Neuron (in vitro differentiated cells): ENCODE measurements around the gene VTCN1.
"Not testable (repeated sequence)": the region's sequence is repeated elsewhere in the genome, so short reads cannot be mapped to it uniquely, and the experiment has no call there.

Experiments
- H2AFZ ChIP-seq: one replicate; pipeline ENCODE4 v1.6.1; 2013; ENCODE audit warnings: low read depth, mild to moderate bottlenecking, inconsistent platforms, low read length, moderate library complexity
- H3K27me3 ChIP-seq: one replicate; pipeline ENCODE4 v1.6.1; 2013; ENCODE audit warnings: low read length; ENCODE audit not compliant: insufficient read depth
- H3K36me3 ChIP-seq: one replicate; pipeline ENCODE4 v1.6.1; 2013; ENCODE audit warnings: low read length; ENCODE audit not compliant: insufficient read depth
- H3K4me1 ChIP-seq: one replicate; pipeline ENCODE4 v1.6.1; 2013; ENCODE audit warnings: low read length; ENCODE audit not compliant: insufficient read depth
- H3K4me3 ChIP-seq: 2 replicates; pipeline ENCODE4 v1.5.1; 2013; ENCODE audit warnings: mild to moderate bottlenecking, low read length, moderate library complexity
- H3K9me3 ChIP-seq: one replicate; pipeline ENCODE4 v1.6.1; 2013; ENCODE audit warnings: low read length

Gene VTCN1

DNA sequence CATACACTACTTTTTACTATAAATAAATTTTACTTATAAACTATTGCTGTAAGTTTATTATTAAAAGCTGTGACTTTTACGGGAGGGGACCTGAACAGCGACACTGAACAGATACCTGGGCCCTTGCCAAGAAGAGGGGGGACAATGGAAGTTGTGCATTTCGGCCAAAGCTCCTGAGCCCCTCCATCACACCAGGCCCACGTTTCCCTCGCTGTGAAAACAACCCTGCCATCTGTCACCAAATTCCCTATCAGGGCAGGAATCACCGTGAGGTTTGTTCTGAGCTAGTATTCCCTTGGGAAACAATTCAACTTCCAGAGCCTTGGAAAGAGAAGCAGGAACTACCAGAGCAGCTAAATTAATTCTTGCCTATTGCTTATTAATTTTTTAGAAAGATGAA lies 37.0 kb downstream of the VTCN1 start:
- no peaks in the 10 kb centered on the region for H3K9me3 ChIP-seq
- no peak overlapping the region for H2AFZ ChIP-seq
- H3K27me3 ChIP-seq = no peaks in the 10 kb centered on the region
- no peak overlapping the region for H3K4me3 ChIP-seq
- H3K4me1 ChIP-seq = peaks cover 35% of the 10 kb centered on the region
- no peaks in the 10 kb centered on the region for H3K36me3 ChIP-seq

DNA sequence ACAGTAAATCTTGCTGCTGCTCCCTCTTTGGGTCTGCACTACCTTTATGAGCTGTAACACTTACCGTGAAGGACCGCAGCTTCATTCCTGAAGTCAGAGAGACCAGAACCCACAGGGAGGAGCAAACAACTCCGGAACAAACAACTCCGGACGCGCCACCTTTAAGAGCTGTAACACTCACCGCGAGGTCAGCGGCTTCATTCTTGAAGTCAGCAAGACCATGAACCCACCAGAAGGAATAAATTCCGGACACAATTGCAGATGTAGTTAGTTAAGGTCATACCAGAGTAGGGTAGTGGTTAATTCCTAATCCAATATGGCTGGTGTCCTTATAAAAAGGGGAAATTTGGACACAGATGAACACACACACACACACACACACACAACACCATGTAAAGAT lies 37.7 kb downstream of the VTCN1 start:
- H2AFZ ChIP-seq = no peak overlapping the region
- no peak overlapping the region for H3K4me3 ChIP-seq
- H3K9me3 ChIP-seq = no peaks in the 10 kb centered on the region
- H3K4me1 ChIP-seq = peaks cover 34% of the 10 kb centered on the region
- H3K36me3 ChIP-seq = no peaks in the 10 kb centered on the region
- no peaks in the 10 kb centered on the region for H3K27me3 ChIP-seq

DNA sequence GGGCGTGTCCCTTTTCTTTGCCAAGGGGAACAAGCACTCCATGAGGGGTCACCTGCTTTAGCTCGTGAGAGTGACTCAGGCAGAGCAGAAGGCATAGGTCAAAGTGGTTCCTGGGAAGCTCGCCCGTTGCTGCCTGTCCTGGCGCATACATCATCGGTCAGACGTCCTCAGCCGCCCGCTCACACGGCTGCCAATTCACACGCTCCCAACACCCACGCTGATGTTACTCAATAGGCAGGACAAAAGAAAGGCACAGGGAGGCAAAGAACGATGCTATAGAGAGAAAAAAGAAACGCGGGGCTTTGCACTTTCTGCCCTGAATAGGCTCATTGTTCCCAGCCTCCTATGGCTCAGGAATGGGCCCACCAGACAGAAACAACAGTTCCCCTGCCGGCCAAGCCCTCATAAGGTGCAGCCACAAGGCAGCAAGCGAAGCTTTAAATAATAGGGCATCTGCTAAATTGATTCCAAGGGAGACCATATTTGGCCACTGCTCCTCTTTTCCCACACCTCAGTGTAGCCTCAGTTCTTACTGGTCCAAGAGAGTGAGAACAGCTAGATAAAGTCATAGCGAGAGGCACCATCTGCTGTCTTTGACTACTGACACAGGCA lies 38.7 kb downstream of the VTCN1 start:
- H3K9me3 ChIP-seq = no peaks in the 10 kb centered on the region
- no peaks in the 10 kb centered on the region for H3K36me3 ChIP-seq
- peak overlapping the region; percentile 1 for H3K4me3 ChIP-seq
- H3K27me3 ChIP-seq = no peaks in the 10 kb centered on the region
- peak overlapping the region; percentile 6 for H2AFZ ChIP-seq
- peaks cover 34% of the 10 kb centered on the region for H3K4me1 ChIP-seq

DNA sequence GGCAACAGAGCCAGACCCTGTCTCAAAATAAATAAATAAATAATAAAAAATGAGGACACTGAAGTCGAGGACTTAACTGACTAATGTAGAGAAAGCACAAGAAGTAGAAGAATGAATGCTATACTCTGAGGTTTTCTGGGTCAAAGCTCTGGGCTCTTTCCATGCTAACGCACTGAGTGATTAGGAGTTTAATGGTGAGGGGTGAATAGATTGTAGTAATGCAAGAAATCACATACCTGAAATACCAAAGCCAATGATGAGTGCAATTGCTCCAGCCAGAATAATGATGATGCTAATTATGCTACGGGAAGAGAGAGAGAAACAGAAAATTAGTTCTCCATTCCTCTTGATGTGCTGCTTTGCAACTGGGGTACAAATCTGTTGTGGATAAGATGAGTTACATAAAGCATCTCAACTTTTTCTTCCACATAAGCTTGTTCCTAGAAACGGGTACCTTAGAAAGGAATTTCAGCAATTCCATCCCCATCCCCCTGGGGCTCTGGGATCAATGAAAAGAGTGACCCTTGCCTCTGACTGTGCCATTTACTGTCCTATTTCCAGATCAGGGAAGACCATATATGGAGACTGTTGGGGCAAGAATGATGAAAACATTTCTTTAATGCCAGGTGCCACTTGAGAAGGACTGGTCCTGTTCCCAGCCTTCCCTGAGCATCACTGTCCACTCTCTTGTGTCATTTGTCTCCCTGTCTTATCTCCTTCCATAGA lies 40.7 kb downstream of the VTCN1 start:
- Histone ChIP-seq H2AFZ (no peak overlapping the region), H3K27me3 (no peaks in the 10 kb centered on the region), H3K36me3 (no peaks in the 10 kb centered on the region), H3K9me3 (no peaks in the 10 kb centered on the region), H3K4me1 (peaks cover 34% of the 10 kb centered on the region), H3K4me3 (no peak overlapping the region)

DNA sequence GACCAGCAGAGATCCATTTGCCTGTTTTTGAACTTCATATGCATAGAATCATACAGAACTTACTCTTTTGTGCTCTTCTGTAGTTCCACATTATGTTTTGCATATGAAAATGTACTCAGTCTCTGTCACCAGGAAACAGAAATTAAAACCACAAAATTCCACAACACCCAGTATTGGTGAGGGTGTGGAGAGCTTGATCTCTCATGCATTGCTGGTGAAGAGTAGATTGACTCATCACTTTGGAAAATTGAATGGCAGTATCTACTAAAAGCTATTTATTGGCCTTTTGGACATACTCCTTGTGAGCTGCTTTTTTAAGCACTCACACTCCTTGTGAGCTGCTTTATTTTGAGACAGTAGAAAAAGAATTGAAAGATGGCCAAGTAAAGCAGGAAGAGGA lies 43.3 kb downstream of the VTCN1 start:
- Histone ChIP-seq H3K27me3 (no peaks in the 10 kb centered on the region), H3K9me3 (no peaks in the 10 kb centered on the region), H3K36me3 (no peaks in the 10 kb centered on the region), H2AFZ (no peak overlapping the region), H3K4me1 (peaks cover 20% of the 10 kb centered on the region), H3K4me3 (no peak overlapping the region)

DNA sequence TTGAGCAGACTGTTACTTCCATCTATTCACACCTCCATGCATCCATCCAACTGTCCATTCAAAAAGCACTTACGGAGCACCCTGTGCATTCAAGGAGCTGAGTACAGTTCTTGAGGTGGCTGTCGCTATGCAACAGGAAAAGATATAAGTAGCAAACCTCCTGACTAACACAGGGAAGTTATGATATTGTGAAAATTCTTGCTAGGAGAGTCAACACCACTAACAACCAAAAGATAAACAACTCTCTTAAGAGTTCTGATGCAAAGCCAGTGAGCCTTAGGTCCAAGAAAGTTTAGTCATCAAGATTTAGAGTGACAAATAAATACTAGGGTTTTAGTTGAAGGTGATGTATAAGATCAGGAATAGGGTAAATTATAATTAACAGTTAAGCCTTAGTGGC lies 44.7 kb downstream of the VTCN1 start:
- no peak overlapping the region for H3K4me3 ChIP-seq
- no peaks in the 10 kb centered on the region for H3K36me3 ChIP-seq
- H3K4me1 ChIP-seq = peaks cover 11% of the 10 kb centered on the region
- no peaks in the 10 kb centered on the region for H3K9me3 ChIP-seq
- no peak overlapping the region for H2AFZ ChIP-seq
- H3K27me3 ChIP-seq = no peaks in the 10 kb centered on the region

DNA sequence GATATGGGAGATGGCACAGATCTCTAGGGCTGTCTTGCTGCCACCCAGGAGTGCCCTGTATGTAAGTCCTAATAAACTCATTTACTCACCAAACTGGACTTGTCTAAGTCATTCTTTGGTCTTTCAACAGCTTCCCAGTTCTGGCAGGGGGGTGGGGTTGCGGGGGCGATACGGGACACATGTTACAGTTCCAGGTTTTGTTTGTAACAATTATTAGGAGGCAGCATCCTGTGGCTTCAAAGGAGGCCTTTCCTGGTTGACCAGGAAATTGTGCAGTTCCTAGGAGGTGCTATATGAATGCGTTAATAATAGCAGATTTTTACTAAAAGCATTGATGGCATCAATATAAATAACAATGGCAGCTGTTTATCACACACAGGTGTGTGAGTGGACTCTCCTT lies 46.5 kb downstream of the VTCN1 start:
- Histone ChIP-seq H3K36me3 (no peaks in the 10 kb centered on the region), H3K4me3 (no peak overlapping the region), H3K27me3 (no peaks in the 10 kb centered on the region), H3K9me3 (no peaks in the 10 kb centered on the region), H2AFZ (no peak overlapping the region), H3K4me1 (no peaks in the 10 kb centered on the region)

DNA sequence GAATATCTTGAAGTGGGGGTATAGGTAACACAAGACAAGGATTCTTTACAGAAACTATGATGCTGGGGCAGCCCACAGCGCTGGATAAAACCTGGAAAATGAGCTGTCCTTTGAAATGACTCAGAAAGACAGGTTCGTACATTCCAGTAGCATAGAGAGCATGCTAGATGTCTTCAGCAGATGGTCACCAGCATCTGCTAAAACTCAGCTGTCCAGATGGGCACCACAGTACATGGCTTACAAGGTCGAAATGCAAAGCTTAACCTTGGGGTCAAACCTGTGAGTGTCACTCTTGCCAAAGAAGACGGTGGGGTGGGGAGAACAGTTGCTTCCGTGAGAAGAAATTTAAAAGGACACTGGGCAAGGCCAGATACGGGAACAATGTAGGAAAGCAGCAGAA lies 47.9 kb downstream of the VTCN1 start:
- H3K4me1 ChIP-seq = no peaks in the 10 kb centered on the region
- no peaks in the 10 kb centered on the region for H3K27me3 ChIP-seq
- H3K9me3 ChIP-seq = no peaks in the 10 kb centered on the region
- H2AFZ ChIP-seq = no peak overlapping the region
- H3K36me3 ChIP-seq = no peaks in the 10 kb centered on the region
- no peak overlapping the region for H3K4me3 ChIP-seq

DNA sequence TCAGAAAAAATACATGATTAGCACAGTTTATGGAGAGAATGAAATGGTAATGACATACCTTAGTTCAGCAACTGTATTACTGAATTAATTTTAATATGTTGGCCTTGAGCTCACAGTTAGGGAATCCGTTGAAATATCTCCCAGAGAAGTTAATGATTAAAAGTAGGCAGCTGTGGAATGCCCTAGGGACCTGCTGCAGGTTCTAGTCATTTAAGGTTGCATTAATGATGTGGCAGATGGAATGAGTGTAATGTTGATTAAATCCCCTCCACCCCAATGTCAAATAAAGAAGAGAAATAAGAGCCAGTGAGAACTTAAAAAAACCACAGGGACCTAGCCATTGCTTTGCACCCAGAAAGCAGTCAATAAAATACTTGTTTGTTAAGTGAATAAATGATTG lies 48.8 kb downstream of the VTCN1 start:
- Histone ChIP-seq H3K36me3 (no peaks in the 10 kb centered on the region), H3K27me3 (no peaks in the 10 kb centered on the region), H3K4me3 (no peak overlapping the region), H3K4me1 (no peaks in the 10 kb centered on the region), H2AFZ (no peak overlapping the region), H3K9me3 (no peaks in the 10 kb centered on the region)

DNA sequence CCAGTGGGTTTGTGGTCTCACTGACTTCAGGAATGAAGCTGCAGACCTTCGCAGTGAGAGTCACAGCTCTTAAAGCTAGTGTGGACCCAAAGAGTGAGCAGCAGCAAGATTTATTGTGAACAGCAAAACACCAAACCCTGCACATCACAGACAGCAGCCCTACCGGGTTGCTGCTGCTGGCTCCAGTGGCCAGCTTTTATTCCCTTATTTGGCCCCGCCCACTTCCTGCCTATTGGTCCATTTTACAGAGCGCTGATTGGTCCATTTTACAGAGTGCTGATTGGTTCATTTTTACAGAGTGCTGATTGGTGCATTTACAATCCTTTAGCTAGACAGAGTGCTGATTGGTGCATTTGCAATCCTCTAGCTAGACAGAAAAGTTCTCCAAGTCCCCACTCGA lies 59.4 kb downstream of the VTCN1 start:
- H3K4me1 ChIP-seq = peaks cover 19% of the 10 kb centered on the region
- not testable (repeated sequence) for H3K9me3 ChIP-seq, H3K27me3 ChIP-seq, H2AFZ ChIP-seq, H3K4me3 ChIP-seq, H3K36me3 ChIP-seq

DNA sequence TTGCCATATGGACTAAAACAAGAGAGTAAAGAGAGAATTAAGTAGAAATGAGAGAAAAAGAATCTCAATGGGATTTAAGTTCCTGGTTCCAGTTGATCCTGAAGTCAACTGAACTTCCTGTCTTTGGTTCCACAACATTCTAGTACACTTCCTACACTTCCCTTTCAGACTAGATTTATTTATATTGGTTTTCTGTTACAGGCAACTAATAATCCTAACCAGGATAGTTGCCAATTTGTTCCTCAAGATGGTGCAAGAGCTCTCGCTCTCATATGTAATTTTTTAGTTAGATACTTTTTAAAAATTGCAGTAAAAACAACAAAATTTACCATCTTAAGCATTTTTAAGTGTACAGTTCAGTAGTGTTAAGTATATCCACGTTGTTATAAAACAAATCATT lies 60.4 kb downstream of the VTCN1 start:
- no peaks in the 10 kb centered on the region for H3K9me3 ChIP-seq
- no peaks in the 10 kb centered on the region for H3K27me3 ChIP-seq
- peaks cover 22% of the 10 kb centered on the region for H3K4me1 ChIP-seq
- no peak overlapping the region for H2AFZ ChIP-seq
- H3K36me3 ChIP-seq = no peaks in the 10 kb centered on the region
- H3K4me3 ChIP-seq = no peak overlapping the region

DNA sequence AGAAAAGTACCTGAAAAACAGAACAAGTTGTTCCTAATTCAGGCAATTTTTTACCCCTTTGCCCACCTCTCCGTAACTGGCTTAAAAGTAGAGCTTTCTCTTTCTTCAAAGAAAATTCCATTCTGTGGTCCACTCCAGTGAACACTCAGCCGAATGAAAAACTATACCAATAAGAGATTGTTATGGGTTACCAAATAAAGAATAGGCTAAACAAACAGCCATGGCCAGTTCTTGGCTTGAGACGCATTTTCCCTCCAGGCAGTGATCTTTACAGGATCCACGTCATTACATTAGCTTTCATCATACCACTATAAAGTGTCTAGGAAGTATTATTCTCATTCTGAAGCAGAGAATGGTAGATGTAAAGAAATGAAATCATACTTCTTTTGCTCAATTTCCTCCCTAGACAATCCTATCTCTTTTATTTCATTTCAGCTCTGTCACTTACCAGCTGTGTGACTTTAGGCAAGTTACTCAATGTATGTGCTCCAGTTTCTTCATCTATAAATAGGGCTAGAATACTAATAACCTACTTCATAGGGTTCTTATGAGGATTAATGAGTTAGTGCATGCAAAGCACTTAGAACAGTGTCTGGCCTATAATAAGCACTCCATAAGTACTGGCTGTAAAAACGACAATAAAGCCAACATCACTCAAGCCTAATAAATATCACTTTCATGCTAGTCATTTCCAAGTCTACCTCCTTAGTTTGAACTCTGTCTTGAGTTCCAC lies 62.7 kb downstream of the VTCN1 start:
- no peak overlapping the region for H3K4me3 ChIP-seq
- H3K27me3 ChIP-seq = no peaks in the 10 kb centered on the region
- no peaks in the 10 kb centered on the region for H3K36me3 ChIP-seq
- peaks cover 22% of the 10 kb centered on the region for H3K4me1 ChIP-seq
- no peak overlapping the region for H2AFZ ChIP-seq
- no peaks in the 10 kb centered on the region for H3K9me3 ChIP-seq

DNA sequence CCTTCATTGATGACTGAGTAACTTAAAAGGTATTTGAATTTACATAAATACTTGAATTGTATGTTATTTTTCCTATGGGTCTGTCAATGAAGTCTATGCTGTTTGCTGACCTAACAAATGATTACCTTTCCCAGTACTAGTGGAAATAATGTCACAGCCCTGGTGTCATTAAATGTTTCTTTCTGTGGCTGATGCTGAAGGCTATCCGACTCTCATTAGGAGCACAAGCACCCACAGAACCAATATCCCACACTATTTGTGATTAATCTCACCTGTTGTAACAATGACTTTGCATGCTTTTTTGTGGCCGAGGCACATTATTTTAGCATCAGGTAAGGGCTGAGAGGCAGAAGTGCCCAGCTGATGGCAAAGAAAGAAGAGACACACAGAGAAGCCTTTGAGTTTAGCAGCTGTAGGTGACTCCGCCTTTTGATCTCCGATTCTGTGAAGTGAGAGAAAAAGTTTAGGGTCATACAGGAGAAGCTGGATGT lies 63.3 kb downstream of the VTCN1 start:
- H3K27me3 ChIP-seq = no peaks in the 10 kb centered on the region
- no peak overlapping the region for H3K4me3 ChIP-seq

More for the DNA sequence above, 63.3 kb downstream of the VTCN1 start:
- Histone ChIP-seq H2AFZ (no peak overlapping the region), H3K36me3 (no peaks in the 10 kb centered on the region), H3K9me3 (no peaks in the 10 kb centered on the region), H3K4me1 (peaks cover 22% of the 10 kb centered on the region)
